SK-N-MC (cell line): Measurements from ENCODE around the gene NTSR1.

Experiments
- EZH2 ChIP-seq: fragments of 200-600 bp; sonication (generic); IDR thresholded peaks from one replicate; pipeline ENCODE4 v1.6.1; 2017; ENCODE audit warnings: antibody characterized with exemption
- FOXP2 ChIP-seq: optimal IDR thresholded peaks from 2 replicates; pipeline ENCODE3; 2011; ENCODE audit warnings: mild to moderate bottlenecking, moderate library complexity; ENCODE audit not compliant: insufficient read depth; ENCODE audit errors: extremely low read length, control extremely low read depth
- POLR2AphosphoS5 ChIP-seq: IDR thresholded peaks from 2 replicates; pipeline ENCODE4 v1.6.1; 2012; ENCODE audit warnings: mild to moderate bottlenecking, low read depth, low read length, borderline replicate concordance

- no peak for TF ChIP-seq EZH2
- no peak for TF ChIP-seq FOXP2
- no peak for TF ChIP-seq POLR2AphosphoS5
Observed at GRCh38 chr20:62699741-62700140, 8.9 kb upstream of the NTSR1 start.
